ENCODE data around the gene MIEF2.

The MIEF2 gene

DNA sequence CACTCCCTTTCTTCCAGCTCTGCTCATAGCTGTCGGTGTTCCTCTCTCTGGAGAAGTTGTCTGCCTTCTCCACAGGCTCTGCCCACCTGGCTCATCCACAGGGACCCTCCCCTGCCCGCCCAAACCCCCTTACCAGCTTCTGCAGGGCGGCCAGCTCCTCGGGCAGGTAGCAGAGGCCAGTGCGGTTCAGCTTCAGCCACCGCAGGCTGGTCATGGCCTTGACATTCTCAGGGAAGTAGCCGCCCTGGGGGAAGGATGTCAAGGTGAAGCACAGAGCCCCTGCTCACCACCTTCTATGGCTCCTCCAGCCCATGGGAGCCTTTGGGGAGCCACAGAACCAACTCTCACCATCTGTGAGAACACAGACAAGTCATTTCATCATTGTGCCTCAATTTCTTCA is 3.7 kb upstream of the MIEF2 start:
- no peak for DNase-seq (ENCODE audit: low read depth)

DNA sequence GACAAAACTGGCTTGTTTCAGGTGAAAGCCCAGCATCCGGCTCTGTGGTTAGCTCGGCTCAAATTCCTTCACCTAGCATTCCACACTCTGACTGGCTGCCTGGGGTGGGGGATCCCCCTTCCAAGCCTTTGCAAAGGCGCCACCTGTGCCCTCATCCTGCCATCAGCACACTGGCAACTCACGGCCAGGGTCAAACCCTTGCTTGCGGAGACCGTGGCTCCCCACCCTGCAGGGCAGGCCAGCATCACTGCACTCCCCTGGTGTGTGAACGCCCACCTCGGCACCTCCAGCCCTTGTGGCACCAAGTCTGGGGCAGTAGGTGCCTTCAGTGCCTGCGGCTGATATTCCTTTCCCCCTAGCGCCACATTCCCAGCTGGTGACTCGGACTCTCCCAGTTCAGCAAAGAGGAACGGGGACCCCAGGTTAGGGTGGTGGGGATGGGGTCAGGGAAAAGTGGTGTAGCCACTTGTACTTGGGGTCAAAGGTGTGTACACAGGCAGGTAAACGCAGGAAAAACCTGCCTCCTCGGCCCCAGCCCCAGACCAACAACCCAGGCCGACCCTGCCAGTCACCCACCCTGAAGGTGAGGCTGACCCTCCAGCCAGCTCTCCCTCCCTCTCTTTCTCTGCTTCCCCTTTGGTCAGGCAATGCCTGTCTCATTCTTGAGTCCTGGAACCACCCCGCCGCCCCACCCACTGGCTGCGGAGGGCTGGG is 3.0 kb upstream of the MIEF2 start:
- DNase-seq (ENCODE audit: low read depth): no peak

DNA sequence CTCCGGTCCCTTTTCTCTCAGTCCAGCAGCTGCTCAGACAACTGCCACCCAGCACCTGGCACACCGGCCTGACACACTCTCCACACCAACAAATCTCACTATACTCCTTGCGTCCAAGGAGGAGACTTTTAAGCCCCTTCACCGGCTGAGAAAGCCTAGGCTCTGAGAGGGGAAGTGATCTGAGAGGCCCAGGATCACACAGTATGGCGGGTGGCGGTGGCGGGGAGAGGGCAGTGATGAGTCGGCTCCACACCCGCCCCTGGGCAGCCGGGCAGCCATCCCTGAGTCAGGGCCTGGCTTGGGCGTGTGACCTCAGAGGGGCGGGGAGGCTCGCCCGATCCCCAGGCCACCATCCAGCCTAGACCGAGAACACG is 2.5 kb upstream of the MIEF2 start:
- DNase-seq (ENCODE audit: low read depth): peak; percentile 79

DNA sequence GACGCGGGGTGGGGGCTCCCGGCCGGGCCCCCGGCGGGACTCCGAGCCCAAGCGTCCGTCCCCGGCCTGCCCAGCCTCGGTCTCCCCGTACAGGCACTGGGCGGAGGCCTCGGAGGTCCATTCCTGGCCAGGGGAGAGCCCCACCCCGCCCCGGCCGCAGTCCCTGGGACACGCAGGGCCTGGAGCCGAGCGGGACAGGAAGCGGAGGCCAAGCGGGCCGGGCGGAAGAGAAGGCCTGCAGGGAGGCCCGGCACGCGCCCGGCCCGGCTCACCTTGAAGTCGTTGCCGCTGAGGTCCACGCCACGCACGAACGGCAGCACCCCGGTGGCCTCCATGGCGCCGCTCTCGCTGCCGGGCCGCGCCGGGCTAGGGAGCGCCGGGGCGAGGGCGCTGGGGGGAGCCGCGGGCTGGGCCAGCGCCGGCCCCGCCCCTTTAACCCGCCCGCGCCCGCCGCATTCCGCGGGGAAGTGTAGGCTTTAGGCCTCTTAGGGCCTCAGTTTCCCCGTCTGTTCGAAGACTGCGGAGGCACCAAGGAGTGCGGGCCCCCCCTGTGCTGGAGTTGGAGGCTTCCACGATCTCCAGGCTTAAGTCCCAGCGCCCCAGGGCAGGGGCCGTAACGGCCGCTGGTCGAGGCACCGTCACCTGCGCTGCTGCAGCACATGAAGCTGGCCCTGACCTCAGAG is 2.0 kb upstream of the MIEF2 start, which contains the start of gene FLII:
TSS of gene FLII (minus strand) at position 383 of the 683 bp plus-strand sequence. CDS start at position 335, 48 bp downstream.
- peak; percentile 58 for DNase-seq (ENCODE audit: low read depth)

DNA sequence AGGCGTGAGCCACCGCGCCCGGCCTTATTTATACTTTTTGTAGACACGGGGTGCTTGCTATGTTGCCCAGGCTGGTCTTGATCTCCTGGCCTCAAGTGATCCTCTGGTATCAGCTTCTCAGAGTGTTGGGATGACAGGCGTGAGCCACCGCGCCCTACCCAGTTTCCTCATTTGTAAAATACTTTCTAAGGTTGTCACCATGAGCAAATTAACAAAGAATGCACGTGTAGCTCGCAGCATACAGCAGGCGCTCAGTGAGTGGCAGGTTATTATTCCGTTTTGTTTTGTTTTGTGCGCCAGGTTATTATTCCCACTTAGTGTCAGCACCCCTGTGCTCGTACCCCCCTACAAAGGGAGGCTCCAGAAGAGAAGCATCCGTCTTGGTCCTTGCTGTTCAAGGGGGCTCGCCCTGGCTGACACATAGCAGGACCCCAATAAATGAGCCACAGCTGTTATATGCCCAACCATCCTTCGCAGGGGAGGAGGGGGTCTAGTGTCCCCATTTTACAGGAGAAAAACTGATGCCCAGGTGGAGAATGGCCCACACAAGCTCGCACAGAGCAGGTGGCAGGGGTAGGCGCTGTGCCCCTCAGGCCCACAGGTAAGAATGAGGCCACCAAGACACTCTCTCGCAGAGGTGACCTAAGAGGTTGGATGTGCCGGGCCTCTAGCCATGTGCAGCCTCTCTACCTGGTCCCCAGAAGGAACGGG is 686 bp upstream of the MIEF2 start:
- peak; percentile 83 for DNase-seq (ENCODE audit: low read depth)

DNA sequence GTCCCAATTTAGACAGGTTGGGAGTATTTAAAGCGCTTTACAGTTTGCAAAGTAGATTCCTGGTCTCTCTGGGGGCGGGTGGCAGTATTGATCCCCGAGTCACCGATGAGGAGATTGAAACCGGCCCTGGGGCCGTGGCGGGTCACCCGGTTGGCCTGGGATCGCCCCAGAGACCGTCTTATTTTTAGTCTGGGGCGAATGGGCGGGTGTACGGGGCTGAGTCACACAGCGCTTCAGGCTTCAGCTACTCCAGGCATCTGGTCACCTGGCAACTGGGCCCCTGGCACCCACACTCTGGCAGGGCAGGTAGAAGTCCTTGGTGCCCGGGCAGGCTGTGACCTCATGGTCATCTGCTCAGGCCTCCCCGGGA is 669 bp downstream of the MIEF2 start:
- DNase-seq (ENCODE audit: low read depth): peak; percentile 34

DNA sequence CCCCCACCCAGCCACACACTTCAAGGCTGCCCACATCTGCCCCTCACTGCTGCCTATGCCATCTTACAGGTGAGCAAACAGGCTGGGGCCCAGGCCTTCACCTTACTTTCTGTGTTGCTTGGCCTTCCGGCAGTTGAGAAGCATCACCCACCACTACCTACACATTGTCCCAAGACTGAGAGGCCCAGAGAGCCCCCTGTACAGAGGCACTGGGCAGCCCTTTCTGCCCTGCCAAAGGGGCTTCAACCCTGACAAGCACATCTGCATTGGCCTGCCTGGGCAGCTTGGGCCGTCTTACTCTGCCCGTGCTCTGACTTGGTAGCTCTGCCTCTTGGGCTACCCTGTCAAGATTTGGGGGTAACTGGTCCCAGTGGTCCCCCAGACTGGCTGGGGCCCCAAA is 1.2 kb downstream of the MIEF2 start:
- no peak for DNase-seq (ENCODE audit: low read depth)

DNA sequence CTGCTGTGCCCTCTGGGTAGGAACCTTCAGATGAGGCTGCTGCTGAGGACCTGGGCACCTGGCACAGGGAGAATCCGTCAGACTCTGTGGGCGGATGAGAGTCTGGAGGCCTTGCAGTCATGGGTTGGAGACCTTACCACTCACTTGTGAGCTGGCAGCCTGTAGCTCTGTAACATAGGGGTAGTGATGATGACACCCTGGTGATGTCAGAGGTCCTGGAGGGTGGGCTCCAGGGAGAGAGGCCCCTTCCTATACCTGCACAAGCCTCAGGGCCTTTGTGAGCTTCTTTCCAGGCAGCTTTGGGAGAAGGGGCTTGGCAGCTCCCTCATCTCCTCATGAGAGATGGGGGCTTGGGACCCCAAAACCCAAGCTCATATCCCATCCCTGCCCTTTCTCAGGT is 1.6 kb downstream of the MIEF2 start:
- no peak for DNase-seq (ENCODE audit: low read depth)

DNA sequence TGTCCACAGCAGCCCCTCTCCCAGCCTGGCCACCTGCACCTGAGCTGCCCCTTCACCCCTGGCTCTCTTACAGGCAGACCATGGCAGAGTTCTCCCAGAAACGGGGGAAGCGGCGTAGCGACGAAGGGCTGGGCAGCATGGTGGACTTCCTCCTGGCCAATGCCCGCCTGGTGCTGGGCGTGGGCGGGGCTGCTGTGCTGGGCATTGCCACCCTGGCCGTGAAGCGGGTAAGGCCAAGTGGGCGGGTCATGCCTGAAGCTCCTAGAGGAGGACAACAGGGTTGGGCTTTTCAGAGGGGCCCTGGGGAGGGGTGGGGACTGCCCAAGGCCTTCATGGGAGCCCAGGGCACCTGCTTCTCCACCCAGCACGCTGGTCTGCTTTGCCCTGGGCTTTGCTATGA is 2.2 kb downstream of the MIEF2 start:
- DNase-seq (ENCODE audit: low read depth): no peak

DNA sequence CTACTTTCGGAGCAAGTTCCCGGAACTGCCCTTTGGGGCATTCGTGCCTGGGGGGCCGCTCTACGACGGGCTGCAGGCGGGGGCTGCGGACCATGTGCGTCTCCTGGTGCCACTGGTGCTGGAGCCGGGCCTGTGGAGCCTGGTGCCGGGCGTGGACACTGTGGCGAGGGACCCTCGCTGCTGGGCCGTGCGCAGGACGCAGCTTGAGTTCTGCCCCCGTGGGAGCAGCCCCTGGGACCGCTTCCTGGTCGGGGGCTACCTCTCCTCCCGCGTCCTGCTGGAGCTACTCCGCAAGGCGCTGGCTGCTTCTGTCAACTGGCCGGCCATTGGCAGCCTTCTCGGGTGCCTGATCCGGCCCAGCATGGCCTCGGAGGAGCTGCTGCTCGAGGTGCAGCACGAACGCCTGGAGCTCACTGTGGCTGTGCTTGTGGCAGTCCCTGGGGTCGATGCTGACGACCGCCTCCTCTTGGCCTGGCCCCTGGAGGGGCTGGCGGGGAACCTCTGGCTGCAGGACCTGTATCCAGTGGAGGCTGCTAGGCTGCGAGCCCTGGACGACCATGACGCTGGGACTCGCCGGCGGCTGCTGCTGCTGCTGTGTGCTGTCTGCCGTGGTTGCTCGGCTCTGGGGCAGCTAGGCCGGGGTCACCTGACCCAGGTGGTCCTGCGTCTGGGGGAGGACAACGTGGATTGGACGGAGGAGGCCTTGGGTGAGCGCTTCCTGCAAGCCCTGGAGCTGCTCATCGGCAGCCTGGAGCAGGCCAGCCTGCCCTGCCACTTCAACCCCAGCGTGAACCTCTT is 3.6 kb downstream of the MIEF2 start:
- no peak for DNase-seq (ENCODE audit: low read depth)

DNA sequence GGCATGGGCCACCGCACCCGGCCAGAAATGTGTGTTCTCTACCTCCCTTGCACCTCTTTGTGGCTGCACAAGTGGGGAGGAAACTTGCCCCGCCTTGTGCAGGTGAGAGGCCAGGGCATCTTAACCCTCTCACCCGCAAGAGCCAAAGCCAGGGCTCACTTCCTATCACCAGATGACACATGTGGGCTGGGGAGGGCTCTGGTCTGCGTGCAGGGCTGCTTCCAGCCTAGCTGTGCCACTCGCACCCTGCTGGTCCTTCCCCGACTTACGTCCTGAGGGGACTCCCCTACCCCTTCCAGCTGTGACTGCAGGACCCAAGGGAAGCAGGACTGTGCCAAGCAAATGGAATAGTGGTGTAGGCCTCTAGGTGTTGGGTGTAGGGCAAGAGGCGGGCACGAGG is 6.9 kb downstream of the MIEF2 start:
- no peak for DNase-seq (ENCODE audit: low read depth)

DNA sequence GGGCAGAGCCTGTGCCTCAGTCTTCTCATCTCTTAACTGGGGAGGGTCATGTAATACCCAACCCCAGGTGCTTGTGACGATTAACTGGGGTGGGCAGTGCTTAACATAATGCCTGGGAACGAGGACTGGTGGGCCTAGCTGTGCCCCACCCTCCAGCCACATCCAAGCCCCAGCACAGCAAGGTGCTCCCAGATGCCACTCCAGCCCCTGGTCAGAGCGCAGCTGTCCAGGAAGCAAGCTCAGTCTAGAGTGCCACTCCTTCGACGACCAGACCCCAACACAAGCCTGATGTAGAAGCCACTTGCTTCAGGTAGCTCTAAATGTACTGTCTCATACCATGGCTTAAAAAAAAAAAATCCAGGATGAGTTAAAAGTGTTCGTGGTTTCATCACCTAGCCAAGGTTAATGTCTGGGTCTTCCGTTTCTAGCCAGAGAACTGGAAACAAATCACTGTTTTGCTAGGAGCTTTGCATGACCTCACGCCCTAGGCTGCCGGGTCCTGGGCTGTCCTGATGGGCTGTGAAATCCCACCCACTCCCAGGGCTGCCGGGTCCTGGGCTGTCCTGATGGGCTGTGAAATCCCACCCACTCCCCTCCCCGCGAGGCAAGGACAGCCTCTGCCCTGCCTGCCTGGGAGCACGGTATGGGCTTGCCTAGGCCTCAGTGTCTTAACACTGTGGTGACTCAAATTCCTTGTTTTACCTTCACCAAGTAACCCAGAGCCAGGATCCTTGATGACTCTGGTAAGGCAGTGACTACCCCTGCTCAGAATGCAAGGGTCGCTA is 7.7 kb downstream of the MIEF2 start:
- DNase-seq (ENCODE audit: low read depth): no peak

DNA sequence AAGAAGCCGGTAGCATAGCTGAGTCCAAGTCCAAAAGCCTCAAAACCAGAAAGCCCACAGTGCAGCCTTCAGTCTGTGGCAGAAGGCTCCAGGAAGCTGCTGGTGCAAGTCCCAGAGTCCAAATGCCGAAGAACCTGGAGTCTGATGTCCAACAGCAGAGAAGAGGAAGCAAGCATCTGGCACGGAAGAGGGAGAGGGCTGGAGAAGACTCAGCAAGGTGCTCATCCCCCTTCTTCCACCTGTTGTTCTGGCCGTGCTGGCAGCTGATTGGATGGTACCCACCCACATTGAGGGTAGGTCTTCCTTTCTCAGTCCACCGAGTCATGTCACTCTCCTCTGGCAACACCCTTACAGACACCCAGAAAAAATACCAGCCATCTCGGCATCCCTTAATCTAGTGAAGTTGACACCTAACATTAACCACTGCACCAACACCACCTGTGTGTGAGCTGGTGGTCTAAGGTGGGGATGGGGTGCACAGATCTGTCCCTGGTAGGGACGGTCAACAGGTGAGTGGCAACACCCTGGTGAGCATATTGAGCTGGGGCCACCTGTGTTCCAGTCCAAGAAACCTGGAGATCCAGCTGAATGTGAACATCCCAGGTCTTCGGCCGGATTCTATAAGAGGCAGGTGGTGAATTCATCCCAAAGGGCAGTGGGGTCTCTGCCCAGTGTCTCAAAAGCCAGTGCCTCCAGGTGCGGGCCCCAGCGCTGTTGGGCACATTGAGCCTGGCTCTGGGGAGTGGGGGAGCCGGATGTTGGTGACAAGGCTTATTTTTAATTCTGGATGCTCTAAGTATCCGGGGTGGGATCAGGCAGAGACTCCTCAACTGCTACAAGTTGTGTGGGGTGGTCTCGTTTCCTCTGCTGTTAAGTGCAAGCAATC is 9.8 kb downstream of the MIEF2 start:
- no peak for DNase-seq (ENCODE audit: low read depth)

DNA sequence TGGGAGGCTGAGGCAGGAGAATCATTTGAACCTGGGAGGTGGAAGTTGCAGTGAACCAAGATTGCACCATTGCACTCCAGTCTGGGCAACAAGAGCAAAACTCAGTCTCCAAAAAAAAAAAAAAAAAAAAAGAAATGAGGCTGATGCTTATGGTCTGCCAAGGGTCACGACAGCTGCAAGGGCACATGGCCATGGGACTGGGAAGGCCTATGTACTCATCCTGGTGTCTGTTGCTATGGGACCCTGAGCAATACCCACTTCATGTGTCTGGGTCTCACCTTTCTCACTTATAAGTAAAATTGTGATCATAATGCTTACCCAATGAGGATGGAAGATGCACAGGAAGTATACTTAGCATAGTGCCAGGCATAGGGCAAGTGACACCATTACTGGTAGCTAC is 16.6 kb downstream of the MIEF2 start:
- DNase-seq (ENCODE audit: low read depth): no peak

DNA sequence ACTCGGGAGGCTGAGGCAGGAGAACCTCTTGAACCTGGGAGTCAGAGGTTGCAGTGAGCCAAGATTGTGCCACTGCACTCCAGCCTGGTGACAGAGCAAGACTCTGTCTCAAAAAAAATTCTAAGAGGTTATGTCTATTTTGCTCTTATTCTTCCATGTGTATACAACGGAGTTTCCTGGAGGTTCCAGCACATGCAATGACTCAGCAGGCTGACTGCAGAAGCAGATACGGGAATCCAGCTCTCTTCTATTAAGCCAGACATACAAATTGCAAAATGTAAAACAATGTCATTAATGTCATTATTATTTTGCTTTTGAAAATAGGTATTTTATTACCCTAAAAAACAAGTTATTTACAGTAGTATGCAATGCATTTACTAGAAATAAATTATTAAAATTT is 18.4 kb downstream of the MIEF2 start:
- DNase-seq (ENCODE audit: low read depth): no peak

DNA sequence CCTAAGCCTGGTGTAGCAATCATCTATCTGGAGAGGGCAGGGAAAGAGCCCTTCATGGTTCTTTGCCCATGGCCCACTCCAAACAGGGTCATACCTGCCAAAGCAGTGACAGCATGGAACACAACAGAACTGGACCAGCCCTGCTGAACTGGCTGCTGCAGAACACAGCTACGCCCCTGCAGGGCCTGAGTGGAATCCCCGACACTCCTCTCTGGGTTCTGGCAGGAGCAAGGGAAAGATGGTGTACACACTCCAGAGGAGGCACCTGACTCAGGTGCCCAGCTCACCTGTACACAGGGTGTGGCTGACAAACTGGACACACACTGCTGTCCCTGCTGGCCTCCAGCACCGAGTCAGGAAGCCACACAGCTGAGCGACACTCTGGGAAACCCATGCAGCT is 19.8 kb downstream of the MIEF2 start:
- DNase-seq (ENCODE audit: low read depth): no peak

DNA sequence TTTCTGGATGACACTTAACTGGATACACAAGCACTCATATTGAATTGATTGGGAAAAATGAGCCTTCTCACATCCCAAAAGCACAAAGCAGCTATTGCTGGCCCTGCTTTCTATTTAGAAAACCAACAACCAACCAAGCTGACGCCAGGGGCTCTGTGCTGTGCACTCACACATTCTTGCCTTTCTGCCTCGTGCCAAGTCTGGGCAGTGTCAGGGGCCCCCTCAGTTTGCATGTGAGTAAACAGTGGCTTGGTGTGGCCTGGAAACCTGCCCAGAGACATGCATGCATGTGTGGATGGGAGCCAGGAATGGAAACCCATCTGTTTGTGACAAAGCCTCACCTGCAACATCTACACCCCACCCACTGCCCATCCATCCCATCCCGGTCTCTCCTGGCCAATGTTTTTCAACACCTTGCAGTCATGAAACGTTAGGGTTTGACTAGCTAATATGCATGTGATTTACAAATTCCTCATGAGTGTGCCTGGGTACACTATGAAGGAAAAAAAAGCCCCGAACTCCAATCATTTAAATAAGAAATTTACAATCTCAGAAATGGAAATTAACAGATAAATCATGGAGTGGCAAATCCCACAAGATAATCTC is 20.4 kb downstream of the MIEF2 start:
- no peak for DNase-seq (ENCODE audit: low read depth)

DNA sequence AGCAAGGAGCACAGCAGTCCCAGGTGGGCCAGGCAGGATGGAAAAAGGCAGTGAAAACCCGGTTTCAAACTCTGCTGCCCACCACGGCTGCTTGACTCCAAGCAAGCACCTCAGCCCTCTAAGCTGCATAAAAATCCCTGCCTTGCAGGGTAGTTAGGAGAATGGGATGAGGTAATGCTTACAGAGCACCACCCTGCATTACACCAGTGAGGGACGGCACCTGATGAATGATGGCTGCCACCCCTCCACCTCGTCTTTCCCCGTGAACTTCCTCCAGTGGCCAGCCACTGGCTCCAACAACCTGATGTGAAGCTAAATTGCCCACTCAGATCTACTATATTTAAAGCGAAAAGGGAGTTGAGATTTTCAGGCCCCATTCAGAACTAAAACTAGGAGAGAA is 21.3 kb downstream of the MIEF2 start:
- DNase-seq (ENCODE audit: low read depth): no peak

DNA sequence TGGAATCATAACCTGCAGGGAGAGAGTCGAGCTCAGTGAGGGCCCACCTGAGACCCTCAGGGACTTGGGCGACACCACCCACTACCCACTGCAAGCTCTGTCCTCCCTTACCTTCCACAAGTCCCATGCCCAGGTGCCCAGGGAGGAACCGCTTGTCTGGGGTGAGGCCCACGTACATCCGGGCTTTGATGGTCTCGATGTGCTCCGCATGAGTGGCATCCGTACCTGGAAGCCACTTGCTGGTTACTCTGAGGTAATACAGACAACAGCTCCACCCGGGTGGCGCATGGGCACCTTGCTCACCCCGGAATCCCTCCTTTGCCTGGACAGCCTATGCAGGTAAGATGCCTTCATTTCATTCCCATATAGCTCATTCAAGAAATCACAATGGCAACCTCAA is 24.8 kb downstream of the MIEF2 start:
- no peak for DNase-seq (ENCODE audit: low read depth)
